Neural crest cell (in vitro differentiated cells): Measurements from ENCODE around the gene ERC2. TPM values are rescaled to one million over a fixed set of nuclear protein-coding genes. Genes with fewer than 3 reads are reported as not detected.

Experiments
- DNase-seq: peaks from one replicate; pipeline ENCODE4 v3.0.0; 2021; ENCODE audit warnings: low read depth, mixed read lengths, low spot score
- H3K27ac Mint-ChIP-seq: one replicate; pipeline ENCODE4 v1.8.0; 2021; ENCODE audit warnings: mild to moderate bottlenecking, mixed read lengths; ENCODE audit not compliant: unreplicated experiment
- H3K27me3 Mint-ChIP-seq: 2 replicates; pipeline ENCODE4 v1.8.0; 2021; ENCODE audit warnings: low read depth, mild to moderate bottlenecking, mixed read lengths
- H3K36me3 Mint-ChIP-seq: 2 replicates; pipeline ENCODE4 v1.8.0; 2021; ENCODE audit warnings: low read depth, mild to moderate bottlenecking, mixed read lengths
- H3K4me1 Mint-ChIP-seq: 2 replicates; pipeline ENCODE4 v1.8.0; 2021; ENCODE audit warnings: mixed read lengths
- H3K4me3 Mint-ChIP-seq: one replicate; pipeline ENCODE4 v1.8.0; 2021; ENCODE audit warnings: mild to moderate bottlenecking, mixed read lengths
- H3K9me3 Mint-ChIP-seq: 2 replicates; pipeline ENCODE4 v1.8.0; 2021; ENCODE audit warnings: mixed read lengths
- CTCF ChIP-seq: fragments of 200-600 bp; sonication (generic); conservative IDR thresholded peaks from 2 replicates; pipeline ENCODE4 v1.5.0; 2021; ENCODE audit warnings: antibody characterized with exemption, mild to moderate bottlenecking
- total RNA-seq: library from RNA; stranded (reverse); gene quantifications from 2 replicates; pipeline ENCODE4 v1.2.1, GENCODE V29; 2021

Gene ERC2
- total RNA-seq, 1 donor from 2014 or later: 13.5 TPM

- H3K27me3 Mint-ChIP-seq: no peaks in the 10 kb centered on the region
- H3K36me3 Mint-ChIP-seq: no peaks in the 10 kb centered on the region
- peaks cover 17% of the 10 kb centered on the region for H3K4me1 Mint-ChIP-seq
These were observed 98.4 kb downstream of the ERC2 start for GRCh38 chr3:56369914-56370313.

GRCh38 chr3:56368846-56369245 is 99.4 kb downstream of the ERC2 start:
- Mint-ChIP-seq H3K9me3 (no peaks in the 10 kb centered on the region), H3K4me1 (peaks cover 17% of the 10 kb centered on the region), H3K27ac (no peak overlapping the region), H3K4me3 (no peak overlapping the region), H3K36me3 (no peaks in the 10 kb centered on the region), H3K27me3 (no peaks in the 10 kb centered on the region)
- DNase-seq: no peak
- TF ChIP-seq CTCF: no peak

More at GRCh38 chr3:56369914-56370313, 98.4 kb downstream of the ERC2 start:
- DNase-seq: no peak
- Mint-ChIP-seq H3K9me3 (no peaks in the 10 kb centered on the region), H3K27ac (no peak overlapping the region), H3K4me3 (no peak overlapping the region)
- TF ChIP-seq CTCF: no peak

DNA sequence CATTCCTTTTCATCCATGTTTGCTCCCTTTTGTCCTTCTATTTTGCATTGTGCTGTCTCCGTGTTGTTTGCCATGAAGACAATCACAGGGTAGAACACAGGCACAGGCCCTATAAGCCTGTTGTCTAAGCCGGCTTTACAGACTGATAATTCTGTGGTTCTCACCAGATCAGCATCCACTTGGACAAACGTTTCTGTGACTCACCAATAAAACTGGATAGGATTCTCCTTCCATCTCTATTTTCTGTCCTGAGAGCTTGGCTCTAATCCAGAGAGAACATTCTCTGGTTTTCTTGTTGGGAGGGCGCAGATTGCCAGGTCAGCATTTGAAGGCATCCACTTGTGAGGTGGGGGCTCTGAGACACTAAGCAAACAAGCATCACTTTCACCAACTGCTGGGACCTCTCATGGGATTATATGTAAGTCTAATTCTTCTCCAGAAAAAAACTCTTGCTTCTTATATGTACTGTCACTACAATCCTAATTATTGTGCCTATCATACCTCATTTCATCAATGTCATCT is 101.6 kb downstream of the ERC2 start:
- Mint-ChIP-seq H3K36me3 (no peaks in the 10 kb centered on the region), H3K27me3 (no peaks in the 10 kb centered on the region), H3K4me3 (no peak overlapping the region), H3K4me1 (peaks cover 17% of the 10 kb centered on the region), H3K9me3 (no peaks in the 10 kb centered on the region), H3K27ac (peak overlapping the region; percentile 4)
- DNase-seq: no peak
- no peak for TF ChIP-seq CTCF

- no peaks in the 10 kb centered on the region for H3K36me3 Mint-ChIP-seq
- H3K27me3 Mint-ChIP-seq: no peaks in the 10 kb centered on the region
- DNase-seq: no peak
- H3K4me1 Mint-ChIP-seq: peaks cover 17% of the 10 kb centered on the region
- no peak for TF ChIP-seq CTCF
- H3K4me3 Mint-ChIP-seq: no peak overlapping the region
- no peaks in the 10 kb centered on the region for H3K9me3 Mint-ChIP-seq
- H3K27ac Mint-ChIP-seq: peak overlapping the region; percentile 4
These were observed 102.2 kb downstream of the ERC2 start for GRCh38 chr3:56365905-56366640.

GRCh38 chr3:56364665-56365064 is 103.6 kb downstream of the ERC2 start:
- DNase-seq: no peak
- no peak overlapping the region for H3K4me3 Mint-ChIP-seq
- H3K27me3 Mint-ChIP-seq: no peaks in the 10 kb centered on the region
- H3K36me3 Mint-ChIP-seq: no peaks in the 10 kb centered on the region
- no peak overlapping the region for H3K27ac Mint-ChIP-seq
- TF ChIP-seq CTCF: no peak
- peaks cover 14% of the 10 kb centered on the region for H3K4me1 Mint-ChIP-seq
- no peaks in the 10 kb centered on the region for H3K9me3 Mint-ChIP-seq
